HS-27A (cell line): ENCODE data around the gene FOXL2NB.

Source experiments
- DNase-seq: peaks from one replicate; pipeline ENCODE4 v3.0.0-alpha.2; 2012; ENCODE audit warnings: low read depth, missing footprints

FOXL2NB gene

GRCh38 chr3:138933068-138933668, 13.8 kb upstream of the FOXL2NB start:
- DNase-seq: no peak

GRCh38 chr3:138933981-138934691, 12.9 kb upstream of the FOXL2NB start:
- DNase-seq: no peak

GRCh38 chr3:138935505-138935862, 11.5 kb upstream of the FOXL2NB start:
- DNase-seq: no peak

- DNase-seq: no peak
Measured at GRCh38 chr3:138935863-138936740, 10.9 kb upstream of the FOXL2NB start.

GRCh38 chr3:138936741-138937689, 10.0 kb upstream of the FOXL2NB start:
- no peak for DNase-seq

GRCh38 chr3:138937690-138938055, 9.3 kb upstream of the FOXL2NB start:
- DNase-seq: no peak

- no peak for DNase-seq
Measured at GRCh38 chr3:138938056-138938876, 8.8 kb upstream of the FOXL2NB start.

GRCh38 chr3:138938877-138939560, 8.0 kb upstream of the FOXL2NB start:
- no peak for DNase-seq

GRCh38 chr3:138939561-138940241, 7.3 kb upstream of the FOXL2NB start:
- no peak for DNase-seq

GRCh38 chr3:138940446-138940845, 6.6 kb upstream of the FOXL2NB start:
- no peak for DNase-seq

- no peak for DNase-seq
Measured at GRCh38 chr3:138941259-138941885, 5.6 kb upstream of the FOXL2NB start.

GRCh38 chr3:138942271-138942670, 4.7 kb upstream of the FOXL2NB start:
- DNase-seq: no peak

- DNase-seq: no peak
Measured at GRCh38 chr3:138942861-138943623, 4.0 kb upstream of the FOXL2NB start.

GRCh38 chr3:138943724-138944653, 3.0 kb upstream of the FOXL2NB start:
- no peak for DNase-seq

- no peak for DNase-seq
Measured at GRCh38 chr3:138944654-138944928, 2.4 kb upstream of the FOXL2NB start.

- no peak for DNase-seq
Measured at GRCh38 chr3:138944929-138945708, 1.9 kb upstream of the FOXL2NB start.
